ACC112 (cell line): ENCODE data around the gene ELMOD3.

Experiments used
- H2AFZ ChIP-seq: fragments of 200-600 bp; sonication (generic); one replicate; pipeline ENCODE4 v1.6.0; 2017; ENCODE audit warnings: antibody characterized with exemption, low read length; ENCODE audit not compliant: unreplicated experiment
- H3K27ac ChIP-seq: fragments of 200-600 bp; sonication (generic); 2 replicates; pipeline ENCODE4 v1.5.1; 2014; ENCODE audit warnings: low read depth, mild to moderate bottlenecking, antibody characterized with exemption, low read length, moderate library complexity
- H3K27me3 ChIP-seq: fragments of 200-600 bp; sonication (generic); 2 replicates; pipeline ENCODE4 v1.6.1; 2014; ENCODE audit warnings: mild to moderate bottlenecking, antibody characterized with exemption, low read length, moderate library complexity, mixed read lengths; ENCODE audit not compliant: insufficient read depth
- H3K36me3 ChIP-seq: fragments of 200-600 bp; sonication (generic); 2 replicates; pipeline ENCODE4 v1.6.1; 2016; ENCODE audit warnings: mild to moderate bottlenecking, antibody characterized with exemption, low read length, moderate library complexity, mixed read lengths; ENCODE audit not compliant: insufficient read depth
- H3K4me1 ChIP-seq: fragments of 200-600 bp; sonication (generic); one replicate; pipeline ENCODE4 v1.6.1; 2016; ENCODE audit warnings: low read length, mixed read lengths; ENCODE audit not compliant: insufficient read depth, unreplicated experiment, control insufficient read depth
- H3K4me3 ChIP-seq: fragments of 200-600 bp; sonication (generic); 2 replicates; pipeline ENCODE4 v1.5.1; 2014; ENCODE audit warnings: mild to moderate bottlenecking, low read depth, low read length
- H3K79me2 ChIP-seq: fragments of 200-600 bp; sonication (generic); one replicate; pipeline ENCODE4 v1.6.0; 2016; ENCODE audit warnings: low read length; ENCODE audit not compliant: control insufficient read depth, unreplicated experiment, insufficient read depth

The ELMOD3 gene

GRCh38 chr2:85415980-85416650 lies 61.5 kb downstream of the ELMOD3 start:
- Histone ChIP-seq H3K4me1 (peaks cover 26% of the 10 kb centered on the region), H2AFZ (no peak overlapping the region), H3K36me3 (no peaks in the 10 kb centered on the region), H3K27me3 (no peaks in the 10 kb centered on the region), H3K79me2 (peaks cover 16% of the 10 kb centered on the region), H3K4me3 (no peak overlapping the region), H3K27ac (no peak overlapping the region)

- no peaks in the 10 kb centered on the region for H3K36me3 ChIP-seq
- peak within 1 kb of the TSS; percentile 74 for H3K27ac ChIP-seq
- H3K4me1 ChIP-seq = peaks cover 28% of the 10 kb centered on the region
- no peaks in the 10 kb centered on the region for H3K79me2 ChIP-seq
- H2AFZ ChIP-seq = peak within 1 kb of the TSS; percentile 96
- H3K27me3 ChIP-seq = no peaks in the 10 kb centered on the region
- H3K4me3 ChIP-seq = peak within 1 kb of the TSS; percentile 91
Observed at GRCh38 chr2:85418132-85419008, 63.8 kb downstream of the ELMOD3 start, which contains the start of gene SH2D6. Gene SH2D6, plus strand, starts transcription at chr2:85418714. Its CDS starts 10,752 bp downstream, at chr2:85429466.

GRCh38 chr2:85419009-85419675 lies 64.6 kb downstream of the ELMOD3 start:
- H2AFZ ChIP-seq = peak overlapping the region; percentile 96
- H3K27ac ChIP-seq = peak overlapping the region; percentile 74
- no peaks in the 10 kb centered on the region for H3K27me3 ChIP-seq
- peaks cover 25% of the 10 kb centered on the region for H3K4me1 ChIP-seq
- peak overlapping the region; percentile 91 for H3K4me3 ChIP-seq
- H3K79me2 ChIP-seq = no peaks in the 10 kb centered on the region
- no peaks in the 10 kb centered on the region for H3K36me3 ChIP-seq

GRCh38 chr2:85420536-85421259 lies 66.1 kb downstream of the ELMOD3 start:
- no peaks in the 10 kb centered on the region for H3K79me2 ChIP-seq
- H3K36me3 ChIP-seq = no peaks in the 10 kb centered on the region
- peak overlapping the region; percentile 57 for H3K27ac ChIP-seq
- peak overlapping the region; percentile 45 for H2AFZ ChIP-seq
- H3K4me1 ChIP-seq = peaks cover 23% of the 10 kb centered on the region
- peak overlapping the region; percentile 24; the same call in 1 of the 2 replicates for H3K4me3 ChIP-seq
- H3K27me3 ChIP-seq = no peaks in the 10 kb centered on the region

- peaks cover 23% of the 10 kb centered on the region for H3K4me1 ChIP-seq
- no peaks in the 10 kb centered on the region for H3K27me3 ChIP-seq
- peak overlapping the region; percentile 57 for H3K27ac ChIP-seq
- H3K4me3 ChIP-seq = no peak overlapping the region
- H3K79me2 ChIP-seq = no peaks in the 10 kb centered on the region
- H3K36me3 ChIP-seq = no peaks in the 10 kb centered on the region
- H2AFZ ChIP-seq = peak overlapping the region; percentile 45
Observed at GRCh38 chr2:85421260-85422071, 66.9 kb downstream of the ELMOD3 start.

- H3K79me2 ChIP-seq = no peaks in the 10 kb centered on the region
- no peaks in the 10 kb centered on the region for H3K27me3 ChIP-seq
- H3K27ac ChIP-seq = no peak overlapping the region; the same call in 1 of the 2 replicates
- H3K36me3 ChIP-seq = no peaks in the 10 kb centered on the region
- no peak overlapping the region for H2AFZ ChIP-seq
- no peak overlapping the region for H3K4me3 ChIP-seq
- H3K4me1 ChIP-seq = peaks cover 23% of the 10 kb centered on the region
Observed at GRCh38 chr2:85422072-85422457, 67.5 kb downstream of the ELMOD3 start.

- H2AFZ ChIP-seq = no peak overlapping the region
- H3K27ac ChIP-seq = no peak overlapping the region
- H3K36me3 ChIP-seq = no peaks in the 10 kb centered on the region
- H3K4me1 ChIP-seq = peaks cover 23% of the 10 kb centered on the region
- no peaks in the 10 kb centered on the region for H3K79me2 ChIP-seq
- H3K4me3 ChIP-seq = no peak overlapping the region
- H3K27me3 ChIP-seq = no peaks in the 10 kb centered on the region
Observed at GRCh38 chr2:85423525-85423924, 69.0 kb downstream of the ELMOD3 start.

GRCh38 chr2:85425588-85425987 lies 71.0 kb downstream of the ELMOD3 start:
- Histone ChIP-seq H3K4me3 (no peak overlapping the region), H3K27ac (no peak overlapping the region), H3K27me3 (no peaks in the 10 kb centered on the region), H3K4me1 (peaks cover 12% of the 10 kb centered on the region), H2AFZ (no peak overlapping the region), H3K36me3 (no peaks in the 10 kb centered on the region), H3K79me2 (no peaks in the 10 kb centered on the region)

GRCh38 chr2:85427300-85427835 lies 72.8 kb downstream of the ELMOD3 start:
- Histone ChIP-seq H2AFZ (no peak overlapping the region), H3K79me2 (no peaks in the 10 kb centered on the region), H3K27me3 (no peaks in the 10 kb centered on the region), H3K27ac (no peak overlapping the region), H3K36me3 (no peaks in the 10 kb centered on the region), H3K4me1 (no peaks in the 10 kb centered on the region), H3K4me3 (no peak overlapping the region)
